GM12801 (cell line): ENCODE results near the gene RARB.

Source experiments
- TF ChIP-seq, protein P1 (sequence below): IDR thresholded peaks from one replicate; pipeline ENCODE4 v1.5.1; 2011; ENCODE audit warnings: control low read depth; ENCODE audit not compliant: insufficient read length; ENCODE audit errors: extremely low read depth

Gene RARB

DNA sequence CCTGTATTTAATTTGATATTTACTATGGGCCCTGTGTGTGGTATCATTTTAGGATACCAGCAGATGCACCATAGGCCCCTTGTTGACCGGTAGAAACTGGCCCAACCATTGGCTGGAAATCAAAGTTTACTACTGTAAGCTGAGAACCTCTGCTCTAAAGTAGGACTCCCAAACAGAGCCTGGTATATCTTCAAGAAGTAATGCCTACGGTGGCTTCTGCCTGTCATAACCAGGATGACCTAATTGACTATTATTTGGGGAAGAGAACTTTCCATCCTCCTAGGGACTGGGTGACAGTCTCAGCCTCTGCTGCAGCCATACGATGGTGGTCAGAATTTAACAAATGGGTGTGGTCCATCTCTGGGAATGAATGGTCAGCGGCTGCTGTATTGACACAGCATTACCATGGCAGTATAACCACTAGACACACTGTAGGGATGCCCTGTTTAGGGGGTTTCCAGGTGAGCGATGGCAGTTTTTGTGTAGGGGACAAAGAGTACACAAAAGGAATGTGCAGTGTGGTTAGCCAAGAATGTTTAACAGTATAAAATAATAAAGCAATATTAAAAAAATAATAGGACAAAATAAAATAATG, 37.3 kb downstream of the RARB start:
- TF ChIP-seq, protein P1, sequence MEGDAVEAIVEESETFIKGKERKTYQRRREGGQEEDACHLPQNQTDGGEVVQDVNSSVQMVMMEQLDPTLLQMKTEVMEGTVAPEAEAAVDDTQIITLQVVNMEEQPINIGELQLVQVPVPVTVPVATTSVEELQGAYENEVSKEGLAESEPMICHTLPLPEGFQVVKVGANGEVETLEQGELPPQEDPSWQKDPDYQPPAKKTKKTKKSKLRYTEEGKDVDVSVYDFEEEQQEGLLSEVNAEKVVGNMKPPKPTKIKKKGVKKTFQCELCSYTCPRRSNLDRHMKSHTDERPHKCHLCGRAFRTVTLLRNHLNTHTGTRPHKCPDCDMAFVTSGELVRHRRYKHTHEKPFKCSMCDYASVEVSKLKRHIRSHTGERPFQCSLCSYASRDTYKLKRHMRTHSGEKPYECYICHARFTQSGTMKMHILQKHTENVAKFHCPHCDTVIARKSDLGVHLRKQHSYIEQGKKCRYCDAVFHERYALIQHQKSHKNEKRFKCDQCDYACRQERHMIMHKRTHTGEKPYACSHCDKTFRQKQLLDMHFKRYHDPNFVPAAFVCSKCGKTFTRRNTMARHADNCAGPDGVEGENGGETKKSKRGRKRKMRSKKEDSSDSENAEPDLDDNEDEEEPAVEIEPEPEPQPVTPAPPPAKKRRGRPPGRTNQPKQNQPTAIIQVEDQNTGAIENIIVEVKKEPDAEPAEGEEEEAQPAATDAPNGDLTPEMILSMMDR = no peak

GRCh38 chr3:25468866-25469319, 40.8 kb downstream of the RARB start:
- TF ChIP-seq, protein P1 = no peak

DNA sequence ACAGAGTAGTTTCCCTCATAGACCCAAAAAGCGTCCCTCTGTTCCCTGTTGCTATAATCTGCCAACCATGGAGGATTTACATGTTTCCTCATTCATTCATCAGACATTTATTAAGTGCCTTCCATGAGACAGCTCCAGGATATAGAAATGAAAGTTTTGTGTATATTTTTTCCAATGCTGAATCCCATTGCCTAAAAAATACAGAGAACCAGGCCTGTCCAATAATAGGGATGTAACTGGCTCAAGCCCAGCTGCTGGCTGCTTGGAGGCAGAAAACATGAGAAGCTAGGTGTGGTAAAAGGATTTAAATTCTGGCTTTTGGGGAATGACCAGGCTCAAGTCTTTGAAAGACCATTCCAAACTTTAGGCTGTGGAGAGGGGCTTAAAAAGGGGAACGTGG, 41.5 kb downstream of the RARB start:
- TF ChIP-seq, protein P1 = no peak

DNA sequence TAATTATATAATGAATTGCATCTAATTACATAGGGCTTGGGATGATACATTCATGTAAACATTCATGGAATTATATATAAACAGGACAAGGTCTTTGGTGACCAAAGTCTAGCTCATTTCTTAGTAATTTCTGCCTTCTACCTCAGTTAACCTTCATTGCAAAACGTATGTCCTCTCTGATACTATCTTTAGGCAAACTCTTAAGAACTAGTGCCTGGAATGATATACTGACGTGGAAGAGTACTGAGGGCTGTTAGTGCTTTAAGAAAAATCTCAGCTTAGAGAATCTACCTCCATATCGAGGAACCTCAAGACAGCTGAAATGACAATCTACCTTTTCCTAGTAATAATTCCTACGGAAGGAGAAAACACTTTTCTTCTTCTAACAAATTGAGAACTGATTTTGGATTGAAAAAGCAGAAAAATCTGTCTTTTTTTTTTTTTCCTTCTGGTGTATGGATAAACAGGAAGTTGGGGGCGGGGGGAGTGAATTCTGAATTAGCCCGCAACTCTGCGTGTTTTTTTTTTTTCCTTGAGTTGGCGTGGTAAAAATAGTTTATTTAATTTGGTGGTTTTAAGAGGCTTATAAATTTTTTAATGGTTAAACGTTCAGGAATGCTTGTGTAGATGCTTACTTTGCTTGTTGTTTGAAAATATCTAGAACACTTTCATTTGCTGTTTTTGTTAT, 43.2 kb downstream of the RARB start:
- TF ChIP-seq, protein P1 = no peak

- TF ChIP-seq, protein P1 = no peak
These were observed 44.1 kb downstream of the RARB start for GRCh38 chr3:25472153-25472552.

DNA sequence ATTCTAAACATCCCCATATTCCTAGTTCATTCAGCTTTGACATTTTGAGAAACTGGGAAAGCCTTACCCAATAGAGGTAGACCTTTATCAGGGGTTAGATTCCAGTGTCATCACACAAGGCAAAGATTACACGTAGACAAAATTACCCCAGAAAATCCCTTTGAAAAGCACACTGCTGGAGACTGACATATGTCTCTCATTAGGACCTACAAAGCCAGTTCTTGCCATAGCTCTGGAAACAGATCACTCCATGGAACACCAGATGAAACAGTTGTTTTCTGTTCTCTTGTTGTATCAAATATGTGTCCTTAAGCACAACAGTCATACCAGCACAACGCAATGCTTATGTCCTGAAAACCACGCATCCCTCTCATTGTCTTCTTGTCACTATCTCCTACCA, 44.7 kb downstream of the RARB start:
- TF ChIP-seq, protein P1 = no peak

DNA sequence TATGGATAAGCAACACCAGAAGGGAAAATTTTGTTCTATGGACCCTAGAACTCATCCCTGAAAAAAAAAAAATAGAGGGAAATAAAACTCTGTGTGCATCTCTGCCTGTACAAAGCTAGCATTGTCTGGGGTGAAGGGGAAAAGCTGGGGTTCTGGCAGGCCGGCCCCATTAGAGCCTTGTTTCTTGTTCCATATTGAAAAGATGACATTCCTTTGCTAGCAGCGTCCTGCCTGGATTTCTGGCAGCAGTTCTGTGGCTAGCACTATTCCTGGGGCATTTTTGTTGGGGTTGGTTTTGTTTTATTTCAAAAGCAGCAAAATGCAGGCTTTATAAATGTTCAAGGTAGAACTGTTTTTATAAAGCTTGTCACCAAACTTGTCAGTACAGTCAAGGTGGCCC, 45.2 kb downstream of the RARB start:
- TF ChIP-seq, protein P1 = no peak
